HepG2 (cell line): ENCODE data around the gene ARL16. TPM values are rescaled to one million over a fixed set of nuclear protein-coding genes. Genes with fewer than 3 reads are reported as not detected.

Experiments
- HDAC6 ChIP-seq: fragments of 200-600 bp; sonication (generic); IDR thresholded peaks from 2 replicates; pipeline ENCODE4 v1.7.0; 2017; ENCODE audit warnings: mild to moderate bottlenecking, antibody characterized with exemption, low read length, low read depth
- HOXA3 ChIP-seq: sonication (generic); formaldehyde crosslinking; IDR thresholded peaks from 2 replicates; pipeline ENCODE4 v1.5.0; 2020; ENCODE audit warnings: missing genetic modification reagents
- ISX ChIP-seq: sonication (generic); formaldehyde crosslinking; conservative IDR thresholded peaks from 2 replicates; pipeline ENCODE4 v1.5.0; 2020; ENCODE audit warnings: missing genetic modification reagents
- KLF6 ChIP-seq: IDR thresholded peaks from 2 replicates; pipeline ENCODE4 v1.8.0; 2016; ENCODE audit warnings: missing biosample characterization, missing genetic modification reagents
- KMT2A ChIP-seq: sonication (generic); formaldehyde crosslinking; IDR thresholded peaks from 2 replicates; pipeline ENCODE4 v1.4.0; 2020; ENCODE audit warnings: missing genetic modification reagents
- NFKBIZ ChIP-seq: IDR thresholded peaks from 2 replicates; pipeline ENCODE4 v1.6.1; 2018; ENCODE audit warnings: missing genetic modification reagents, missing compliant biosample characterization
- PCBP1 ChIP-seq: fragments of 200-400 bp; formaldehyde crosslinking; IDR thresholded peaks from 2 replicates; pipeline ENCODE4 v1.6.1; 2017; ENCODE audit warnings: mild to moderate bottlenecking, low read depth, low read length, borderline replicate concordance
- SMARCE1 ChIP-seq: fragments of 450-650 bp; IDR thresholded peaks from 2 replicates; pipeline ENCODE4 v1.6.1; 2017; ENCODE audit warnings: borderline replicate concordance
- SOX5 ChIP-seq: IDR thresholded peaks from 2 replicates; pipeline ENCODE4 v1.6.1; 2016; ENCODE audit warnings: borderline replicate concordance
- SSRP1 ChIP-seq: IDR thresholded peaks from 2 replicates; pipeline ENCODE4 v1.6.1; 2016; ENCODE audit warnings: control low read depth
- TBP ChIP-seq: sonication (generic); formaldehyde crosslinking; IDR thresholded peaks from 2 replicates; pipeline ENCODE4 v1.5.0; 2020; ENCODE audit warnings: missing genetic modification reagents
- TMF1 ChIP-seq: sonication (generic); formaldehyde crosslinking; IDR thresholded peaks from 2 replicates; pipeline ENCODE4 v1.8.1; 2022; ENCODE audit warnings: low read depth, missing genetic modification reagents
- TOPORS ChIP-seq: sonication (generic); formaldehyde crosslinking; IDR thresholded peaks from 2 replicates; pipeline ENCODE4 v1.8.0; 2023; ENCODE audit warnings: mild to moderate bottlenecking, missing genetic modification reagents
- ZFX ChIP-seq: sonication (generic); formaldehyde crosslinking; IDR thresholded peaks from 2 replicates; pipeline ENCODE4 v1.4.0; 2020; ENCODE audit warnings: mild to moderate bottlenecking, low read depth, missing genetic modification reagents, moderate library complexity
- ZNF143 ChIP-seq: sonication (generic); formaldehyde crosslinking; IDR thresholded peaks from 2 replicates; pipeline ENCODE4 v1.4.0; 2020; ENCODE audit warnings: missing genetic modification reagents
- ZNF205 ChIP-seq: IDR thresholded peaks from 2 replicates; pipeline ENCODE4 v1.6.1; 2018; ENCODE audit warnings: missing biosample characterization, missing genetic modification reagents
- ZNF382 ChIP-seq: sonication (generic); formaldehyde crosslinking; IDR thresholded peaks from 2 replicates; pipeline ENCODE4 v1.5.0; 2020; ENCODE audit warnings: missing genetic modification reagents, mild to moderate bottlenecking, borderline replicate concordance
- ZNF446 ChIP-seq: sonication (generic); formaldehyde crosslinking; IDR thresholded peaks from 2 replicates; pipeline ENCODE4 v1.5.0; 2020; ENCODE audit warnings: mild to moderate bottlenecking, missing genetic modification reagents
- ZNF776 ChIP-seq: sonication (generic); formaldehyde crosslinking; IDR thresholded peaks from 2 replicates; pipeline ENCODE4 v1.4.0; 2020; ENCODE audit warnings: mild to moderate bottlenecking, missing genetic modification reagents
- ZNF83 ChIP-seq: sonication (generic); formaldehyde crosslinking; IDR thresholded peaks from 2 replicates; pipeline ENCODE4 v1.4.0; 2020; ENCODE audit warnings: missing genetic modification reagents, mild to moderate bottlenecking, borderline replicate concordance
- polyA plus RNA-seq, 8 experiments: library from polyadenylated mRNA; depleted of rRNA in 3 of 8; stranded (reverse) in 7 of 8; unstranded in 1 of 8; fragments of >200 nt; fragmentation: Illumina TruSeq in 4 of 8; extraction: Trizol in 4 of 8; gene quantifications; 2 replicates each; pipeline versions ENCODE4 v1.2.1 to v1.2.3, GENCODE V29; 2011 to 2016; ENCODE audit warnings: low read depth in 4 of 8, missing spikeins in 1 of 8, mixed read lengths in 1 of 8; ENCODE audit not compliant: insufficient read depth in 1 of 8
- total RNA-seq, 5 experiments: library from RNA; depleted of rRNA; stranded (reverse); fragments of >200 nt; fragmentation: Illumina TruSeq; extraction: Trizol; gene quantifications; 2 replicates each; pipeline ENCODE4 v1.2.3, GENCODE V29; 2016; ENCODE audit warnings: low read depth in 1 of 5
- TF ChIP-seq, protein P1 (sequence below): sonication (generic); formaldehyde crosslinking; IDR thresholded peaks from 2 replicates; pipeline ENCODE4 v1.4.0; 2020; ENCODE audit warnings: mild to moderate bottlenecking, missing genetic modification reagents, borderline replicate concordance
- TF ChIP-seq, protein P2 (sequence below): sonication (generic); IDR thresholded peaks from 2 replicates; pipeline ENCODE4 v1.6.1; 2016; ENCODE audit warnings: low read depth, borderline replicate concordance
- TF ChIP-seq, protein P3 (sequence below): sonication (generic); formaldehyde crosslinking; IDR thresholded peaks from 2 replicates; pipeline ENCODE4 v1.5.1; 2020; ENCODE audit warnings: mild to moderate bottlenecking, moderate library complexity, missing genetic modification reagents
- TF ChIP-seq, protein P4 (sequence below): sonication (generic); formaldehyde crosslinking; IDR thresholded peaks from 2 replicates; pipeline ENCODE4 v1.4.0; 2020; ENCODE audit warnings: missing genetic modification reagents
- TF ChIP-seq, protein P5 (sequence below): sonication (generic); formaldehyde crosslinking; IDR thresholded peaks from 2 replicates; pipeline ENCODE4 v1.4.0; 2020; ENCODE audit warnings: missing genetic modification reagents

ARL16 gene
- total and polyA plus RNA-seq, 2 of the 13 experiments (the other 11 are each of a cell fraction or from before 2014, with no cell fraction given), result 20.8 to 30.8 TPM

DNA sequence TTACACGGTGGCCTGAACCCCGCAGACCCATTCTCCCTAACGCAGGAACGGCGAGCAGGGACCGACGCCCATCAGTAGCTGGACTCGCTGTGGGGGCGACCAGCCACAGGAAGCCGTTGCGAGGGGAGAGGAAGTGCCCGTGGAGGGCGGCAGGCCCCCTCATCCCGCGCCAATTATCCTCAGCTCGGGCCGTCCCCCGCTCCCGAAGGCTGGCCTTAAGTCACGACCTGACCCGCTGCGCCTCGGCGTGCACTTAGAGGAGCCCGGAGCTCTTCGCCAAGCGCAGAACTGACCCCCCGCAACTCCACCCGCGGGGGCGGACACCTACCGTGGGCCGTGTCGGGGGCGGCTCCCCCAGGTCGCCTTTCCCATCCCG, 401 bp downstream of the ARL16 start (continued):
- TF ChIP-seq, protein P1, sequence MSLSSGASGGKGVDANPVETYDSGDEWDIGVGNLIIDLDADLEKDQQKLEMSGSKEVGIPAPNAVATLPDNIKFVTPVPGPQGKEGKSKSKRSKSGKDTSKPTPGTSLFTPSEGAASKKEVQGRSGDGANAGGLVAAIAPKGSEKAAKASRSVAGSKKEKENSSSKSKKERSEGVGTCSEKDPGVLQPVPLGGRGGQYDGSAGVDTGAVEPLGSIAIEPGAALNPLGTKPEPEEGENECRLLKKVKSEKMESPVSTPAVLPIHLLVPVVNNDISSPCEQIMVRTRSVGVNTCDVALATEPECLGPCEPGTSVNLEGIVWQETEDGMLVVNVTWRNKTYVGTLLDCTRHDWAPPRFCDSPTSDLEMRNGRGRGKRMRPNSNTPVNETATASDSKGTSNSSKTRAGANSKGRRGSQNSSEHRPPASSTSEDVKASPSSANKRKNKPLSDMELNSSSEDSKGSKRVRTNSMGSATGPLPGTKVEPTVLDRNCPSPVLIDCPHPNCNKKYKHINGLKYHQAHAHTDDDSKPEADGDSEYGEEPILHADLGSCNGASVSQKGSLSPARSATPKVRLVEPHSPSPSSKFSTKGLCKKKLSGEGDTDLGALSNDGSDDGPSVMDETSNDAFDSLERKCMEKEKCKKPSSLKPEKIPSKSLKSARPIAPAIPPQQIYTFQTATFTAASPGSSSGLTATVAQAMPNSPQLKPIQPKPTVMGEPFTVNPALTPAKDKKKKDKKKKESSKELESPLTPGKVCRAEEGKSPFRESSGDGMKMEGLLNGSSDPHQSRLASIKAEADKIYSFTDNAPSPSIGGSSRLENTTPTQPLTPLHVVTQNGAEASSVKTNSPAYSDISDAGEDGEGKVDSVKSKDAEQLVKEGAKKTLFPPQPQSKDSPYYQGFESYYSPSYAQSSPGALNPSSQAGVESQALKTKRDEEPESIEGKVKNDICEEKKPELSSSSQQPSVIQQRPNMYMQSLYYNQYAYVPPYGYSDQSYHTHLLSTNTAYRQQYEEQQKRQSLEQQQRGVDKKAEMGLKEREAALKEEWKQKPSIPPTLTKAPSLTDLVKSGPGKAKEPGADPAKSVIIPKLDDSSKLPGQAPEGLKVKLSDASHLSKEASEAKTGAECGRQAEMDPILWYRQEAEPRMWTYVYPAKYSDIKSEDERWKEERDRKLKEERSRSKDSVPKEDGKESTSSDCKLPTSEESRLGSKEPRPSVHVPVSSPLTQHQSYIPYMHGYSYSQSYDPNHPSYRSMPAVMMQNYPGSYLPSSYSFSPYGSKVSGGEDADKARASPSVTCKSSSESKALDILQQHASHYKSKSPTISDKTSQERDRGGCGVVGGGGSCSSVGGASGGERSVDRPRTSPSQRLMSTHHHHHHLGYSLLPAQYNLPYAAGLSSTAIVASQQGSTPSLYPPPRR (CRISPR knock-in tag), result peak; percentile 17; the same call in 1 of the 2 replicates
- no peak for TF ChIP-seq NFKBIZ (CRISPR knock-in tag)
- TF ChIP-seq, protein P2, sequence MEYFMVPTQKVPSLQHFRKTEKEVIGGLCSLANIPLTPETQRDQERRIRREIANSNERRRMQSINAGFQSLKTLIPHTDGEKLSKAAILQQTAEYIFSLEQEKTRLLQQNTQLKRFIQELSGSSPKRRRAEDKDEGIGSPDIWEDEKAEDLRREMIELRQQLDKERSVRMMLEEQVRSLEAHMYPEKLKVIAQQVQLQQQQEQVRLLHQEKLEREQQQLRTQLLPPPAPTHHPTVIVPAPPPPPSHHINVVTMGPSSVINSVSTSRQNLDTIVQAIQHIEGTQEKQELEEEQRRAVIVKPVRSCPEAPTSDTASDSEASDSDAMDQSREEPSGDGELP, result no peak
- no peak for TF ChIP-seq TBP
- TF ChIP-seq HDAC6, result no peak
- TF ChIP-seq, protein P3, sequence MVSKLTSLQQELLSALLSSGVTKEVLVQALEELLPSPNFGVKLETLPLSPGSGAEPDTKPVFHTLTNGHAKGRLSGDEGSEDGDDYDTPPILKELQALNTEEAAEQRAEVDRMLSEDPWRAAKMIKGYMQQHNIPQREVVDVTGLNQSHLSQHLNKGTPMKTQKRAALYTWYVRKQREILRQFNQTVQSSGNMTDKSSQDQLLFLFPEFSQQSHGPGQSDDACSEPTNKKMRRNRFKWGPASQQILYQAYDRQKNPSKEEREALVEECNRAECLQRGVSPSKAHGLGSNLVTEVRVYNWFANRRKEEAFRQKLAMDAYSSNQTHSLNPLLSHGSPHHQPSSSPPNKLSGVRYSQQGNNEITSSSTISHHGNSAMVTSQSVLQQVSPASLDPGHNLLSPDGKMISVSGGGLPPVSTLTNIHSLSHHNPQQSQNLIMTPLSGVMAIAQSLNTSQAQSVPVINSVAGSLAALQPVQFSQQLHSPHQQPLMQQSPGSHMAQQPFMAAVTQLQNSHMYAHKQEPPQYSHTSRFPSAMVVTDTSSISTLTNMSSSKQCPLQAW (CRISPR knock-in tag), result no peak
- no peak for TF ChIP-seq ZNF776 (CRISPR knock-in tag)
- TF ChIP-seq, protein P4, sequence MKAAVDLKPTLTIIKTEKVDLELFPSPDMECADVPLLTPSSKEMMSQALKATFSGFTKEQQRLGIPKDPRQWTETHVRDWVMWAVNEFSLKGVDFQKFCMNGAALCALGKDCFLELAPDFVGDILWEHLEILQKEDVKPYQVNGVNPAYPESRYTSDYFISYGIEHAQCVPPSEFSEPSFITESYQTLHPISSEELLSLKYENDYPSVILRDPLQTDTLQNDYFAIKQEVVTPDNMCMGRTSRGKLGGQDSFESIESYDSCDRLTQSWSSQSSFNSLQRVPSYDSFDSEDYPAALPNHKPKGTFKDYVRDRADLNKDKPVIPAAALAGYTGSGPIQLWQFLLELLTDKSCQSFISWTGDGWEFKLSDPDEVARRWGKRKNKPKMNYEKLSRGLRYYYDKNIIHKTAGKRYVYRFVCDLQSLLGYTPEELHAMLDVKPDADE (CRISPR knock-in tag), result no peak
- TF ChIP-seq SSRP1, result no peak
- 0 out of 2 replicates have a peak, but pooled peaks have one; percentile 56 for TF ChIP-seq ZNF446 (CRISPR knock-in tag)
- no peak for TF ChIP-seq KMT2A (CRISPR knock-in tag)
- no peak for TF ChIP-seq KLF6 (CRISPR knock-in tag)
- TF ChIP-seq ZNF143 (CRISPR knock-in tag), result no peak
- no peak for TF ChIP-seq ZFX (CRISPR knock-in tag)
- no peak for TF ChIP-seq TOPORS (CRISPR knock-in tag)
- 0 out of 2 replicates have a peak, but pooled peaks have one; percentile 35 for TF ChIP-seq ZNF83 (CRISPR knock-in tag)
- TF ChIP-seq, protein P5, sequence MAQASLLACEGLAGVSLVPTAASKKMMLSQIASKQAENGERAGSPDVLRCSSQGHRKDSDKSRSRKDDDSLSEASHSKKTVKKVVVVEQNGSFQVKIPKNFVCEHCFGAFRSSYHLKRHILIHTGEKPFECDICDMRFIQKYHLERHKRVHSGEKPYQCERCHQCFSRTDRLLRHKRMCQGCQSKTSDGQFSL (CRISPR knock-in tag), result no peak
- TF ChIP-seq SMARCE1, result no peak
- TF ChIP-seq ISX (CRISPR knock-in tag), result no peak
- TF ChIP-seq HOXA3 (CRISPR knock-in tag), result no peak
- TF ChIP-seq PCBP1, result no peak
- no peak for TF ChIP-seq ZNF205 (CRISPR knock-in tag)
- no peak for TF ChIP-seq ZNF382
- no peak for TF ChIP-seq TMF1 (CRISPR knock-in tag)
- TF ChIP-seq SOX5, result no peak
